ENCODE measurements around the gene WTAP.
A peak's percentile ranks its signal among the peaks of the same experiment; 100 is the strongest.
"Not testable (repeated sequence)": the region's sequence is repeated elsewhere in the genome, so short reads cannot be mapped to it uniquely, and the experiment has no call there.

WTAP gene

GRCh38 chr6:159760602-159761057, 33.3 kb downstream of the WTAP start:
- DNase-seq (ENCODE audit: low read depth in 3 of 3, low spot score in 1 of 3) = no peak

GRCh38 chr6:159761129-159761872, 34.0 kb downstream of the WTAP start:
- no peak for DNase-seq (ENCODE audit: low read depth in 3 of 3, low spot score in 1 of 3)

- peak; percentile 80 to 84 (median 82) for DNase-seq (ENCODE audit: low read depth in 3 of 3, low spot score in 1 of 3)
Observed at GRCh38 chr6:159761873-159762680, 34.8 kb downstream of the WTAP start, which contains the start of gene ACAT2. Gene ACAT2, plus strand, starts transcription at chr6:159762045. Its CDS starts 43 bp downstream, at chr6:159762088.

GRCh38 chr6:159762681-159763293, 35.5 kb downstream of the WTAP start:
- DNase-seq (ENCODE audit: low read depth in 3 of 3, low spot score in 1 of 3) = no peak

- no peak for DNase-seq (ENCODE audit: low read depth in 3 of 3, low spot score in 1 of 3)
Observed at GRCh38 chr6:159766906-159767305, 39.6 kb downstream of the WTAP start.

GRCh38 chr6:159769470-159769869, 42.2 kb downstream of the WTAP start:
- no peak for DNase-seq (ENCODE audit: low read depth in 3 of 3, low spot score in 1 of 3)

GRCh38 chr6:159772196-159772595, 44.9 kb downstream of the WTAP start:
- DNase-seq (ENCODE audit: low read depth in 3 of 3, low spot score in 1 of 3) = no peak

- DNase-seq (ENCODE audit: low read depth in 3 of 3, low spot score in 1 of 3) = no peak
Observed at GRCh38 chr6:159777240-159777904, 50.1 kb downstream of the WTAP start.

- DNase-seq (ENCODE audit: low read depth in 3 of 3, low spot score in 1 of 3) = no peak
Observed at GRCh38 chr6:159778131-159778530, 50.8 kb downstream of the WTAP start.

GRCh38 chr6:159778542-159779103, 51.3 kb downstream of the WTAP start:
- no peak for DNase-seq (ENCODE audit: low read depth in 3 of 3, low spot score in 1 of 3)

- no peak for DNase-seq (ENCODE audit: low read depth in 3 of 3, low spot score in 1 of 3)
Observed at GRCh38 chr6:159788276-159788675, 61.0 kb downstream of the WTAP start.

- DNase-seq (ENCODE audit: low read depth in 3 of 3, low spot score in 1 of 3) = peak in 1 of 3 donors; percentile 4
Observed at GRCh38 chr6:159788753-159789376, 61.6 kb downstream of the WTAP start.

- peak; percentile 95 to 96 (median 96) for DNase-seq (ENCODE audit: low read depth in 3 of 3, low spot score in 1 of 3)
Observed at GRCh38 chr6:159789377-159790148, 62.3 kb downstream of the WTAP start, which contains the start of gene TCP1. Gene TCP1, minus strand, starts transcription at chr6:159789602. Its CDS starts 134 bp downstream, at chr6:159789468.

GRCh38 chr6:159790149-159790955, 63.0 kb downstream of the WTAP start, which contains the start of gene MRPL18:
Gene MRPL18, plus strand, starts transcription at chr6:159790467. Its CDS starts 121 bp downstream, at chr6:159790588.
- DNase-seq (ENCODE audit: low read depth in 3 of 3, low spot score in 1 of 3) = peak; percentile 69 to 71 (median 70)

- no peak for DNase-seq (ENCODE audit: low read depth in 3 of 3, low spot score in 1 of 3)
Observed at GRCh38 chr6:159790956-159791598, 63.8 kb downstream of the WTAP start.

GRCh38 chr6:159794976-159795375, 67.7 kb downstream of the WTAP start:
- DNase-seq (ENCODE audit: low read depth in 3 of 3, low spot score in 1 of 3) = not testable (repeated sequence)

- DNase-seq (ENCODE audit: low read depth in 3 of 3, low spot score in 1 of 3) = no peak
Observed at GRCh38 chr6:159797554-159797953, 70.2 kb downstream of the WTAP start.
